Activated CD8-positive, alpha-beta memory T cell treated with anti-CD3 and anti-CD28 coated beads for 24 hours (primary cell): ENCODE results near the gene SNTG2.

ENCODE experiments used
- DNase-seq: peaks from one replicate; pipeline ENCODE4 v3.0.0-alpha.2; 2020

The SNTG2 gene

GRCh38 chr2:1251520-1251919 lies 300.9 kb downstream of the SNTG2 start:
- no peak for DNase-seq

GRCh38 chr2:1253629-1254028 lies 303.0 kb downstream of the SNTG2 start:
- DNase-seq, result no peak

- DNase-seq, result no peak
Observed at GRCh38 chr2:1254662-1255343, 304.2 kb downstream of the SNTG2 start.

- no peak for DNase-seq
Observed at GRCh38 chr2:1256632-1257324, 306.1 kb downstream of the SNTG2 start.

GRCh38 chr2:1257334-1257733 lies 306.7 kb downstream of the SNTG2 start:
- DNase-seq, result no peak

GRCh38 chr2:1259746-1260145 lies 309.1 kb downstream of the SNTG2 start:
- no peak for DNase-seq

- DNase-seq, result no peak
Observed at GRCh38 chr2:1262609-1263008, 312.0 kb downstream of the SNTG2 start.

GRCh38 chr2:1265454-1265853 lies 314.8 kb downstream of the SNTG2 start:
- DNase-seq, result no peak

GRCh38 chr2:1266351-1266750 lies 315.7 kb downstream of the SNTG2 start:
- no peak for DNase-seq

GRCh38 chr2:1268034-1268433 lies 317.4 kb downstream of the SNTG2 start:
- DNase-seq, result no peak

- no peak for DNase-seq
Observed at GRCh38 chr2:1269812-1270211, 319.2 kb downstream of the SNTG2 start.

- DNase-seq, result no peak
Observed at GRCh38 chr2:1272835-1273234, 322.2 kb downstream of the SNTG2 start.

GRCh38 chr2:1277634-1278033 lies 327.0 kb downstream of the SNTG2 start:
- no peak for DNase-seq

GRCh38 chr2:1278125-1278524 lies 327.5 kb downstream of the SNTG2 start:
- DNase-seq, result no peak

- peak; percentile 28 for DNase-seq
Observed at GRCh38 chr2:1278861-1279260, 328.2 kb downstream of the SNTG2 start.

GRCh38 chr2:1282552-1282951 lies 331.9 kb downstream of the SNTG2 start:
- DNase-seq, result no peak

GRCh38 chr2:1283020-1283801 lies 332.6 kb downstream of the SNTG2 start:
- no peak for DNase-seq

- no peak for DNase-seq
Observed at GRCh38 chr2:1283871-1284270, 333.2 kb downstream of the SNTG2 start.

GRCh38 chr2:1286929-1287328 lies 336.3 kb downstream of the SNTG2 start:
- DNase-seq, result no peak

GRCh38 chr2:1287427-1287826 lies 336.8 kb downstream of the SNTG2 start:
- DNase-seq, result no peak

- no peak for DNase-seq
Observed at GRCh38 chr2:1294900-1295299, 344.3 kb downstream of the SNTG2 start.

- no peak for DNase-seq
Observed at GRCh38 chr2:1295740-1296139, 345.1 kb downstream of the SNTG2 start.

GRCh38 chr2:1297372-1298159 lies 346.9 kb downstream of the SNTG2 start:
- DNase-seq, result no peak
